NOMO-1 (cell line): Measurements from ENCODE around the gene FRMPD1.
A peak's percentile ranks its signal among the peaks of the same experiment; 100 is the strongest.
"Not testable (repeated sequence)": the region's sequence is repeated elsewhere in the genome, so short reads cannot be mapped to it uniquely, and the experiment has no call there.

Source experiments
- DNase-seq, 2 experiments: peaks; one replicate each; lab custom pipeline; 2025; ENCODE audit not compliant: unreplicated experiment in 2 of 2; lab: John Stamatoyannopoulos, UW

Gene FRMPD1

DNA sequence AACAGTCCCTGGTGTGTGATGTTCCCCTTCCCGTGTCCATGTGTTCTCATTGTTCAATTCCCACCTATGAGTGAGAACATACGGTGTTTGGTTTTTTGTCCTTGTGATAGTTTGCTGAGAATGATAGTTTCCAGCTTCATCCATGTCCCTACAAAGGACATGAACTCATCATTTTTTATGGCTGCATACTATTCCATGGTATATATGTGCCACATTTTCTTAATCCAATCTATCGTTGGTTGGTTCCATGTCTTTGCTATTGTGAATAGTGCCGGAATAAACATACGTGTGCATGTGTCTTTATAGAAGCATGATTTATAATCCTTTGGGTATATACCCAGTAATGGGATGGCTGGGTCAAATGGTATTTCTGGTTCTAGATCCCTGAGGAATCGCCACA, 114.5 kb downstream of the FRMPD1 start:
- DNase-seq: not testable (repeated sequence)

GRCh38 chr9:37769306-37769705, 118.6 kb downstream of the FRMPD1 start:
- DNase-seq: no peak

DNA sequence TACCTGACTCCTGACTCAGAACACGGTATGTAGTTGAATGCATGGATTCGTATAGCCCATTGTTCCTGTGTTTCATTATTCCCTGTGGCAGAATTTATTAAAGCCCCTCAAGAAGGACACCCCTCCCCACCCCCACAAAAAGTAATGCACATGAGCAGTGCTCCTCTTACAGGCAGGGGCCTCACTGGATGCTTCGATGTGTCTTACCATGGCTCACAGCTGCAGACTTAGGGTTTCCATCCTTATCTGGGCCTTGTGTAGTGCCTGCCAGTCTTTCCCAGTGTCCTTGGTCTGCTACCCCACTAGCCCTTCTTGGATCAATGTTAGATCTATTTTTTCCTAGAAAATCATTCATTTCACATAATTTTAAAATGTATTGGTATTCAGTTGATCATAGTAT, 119.2 kb downstream of the FRMPD1 start:
- DNase-seq: no peak

- no peak for DNase-seq
Observed at GRCh38 chr9:37775216-37775919, 124.6 kb downstream of the FRMPD1 start.

DNA sequence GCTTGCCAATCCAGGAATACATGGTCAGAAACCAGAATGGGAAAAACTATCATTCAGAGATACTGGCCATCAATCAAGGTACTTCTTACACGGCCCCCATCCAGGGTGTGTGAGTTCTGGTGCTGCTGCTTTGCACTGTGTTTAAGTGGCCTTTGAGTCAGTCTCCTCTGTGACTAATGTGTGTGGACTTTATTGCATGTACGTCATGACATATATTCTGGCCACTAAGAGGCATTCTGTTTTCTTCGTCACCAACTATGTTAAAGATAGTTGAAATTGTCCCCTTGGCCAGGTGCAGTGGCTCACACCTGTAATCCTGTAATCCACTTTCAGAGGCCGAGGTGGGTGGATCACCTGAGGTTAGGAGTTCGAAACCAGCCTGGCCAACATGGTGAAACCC, 125.6 kb downstream of the FRMPD1 start:
- DNase-seq: no peak

GRCh38 chr9:37778534-37778933, 127.8 kb downstream of the FRMPD1 start:
- DNase-seq: no peak

- DNase-seq: no peak
Observed at GRCh38 chr9:37784291-37784615, 133.5 kb downstream of the FRMPD1 start.

DNA sequence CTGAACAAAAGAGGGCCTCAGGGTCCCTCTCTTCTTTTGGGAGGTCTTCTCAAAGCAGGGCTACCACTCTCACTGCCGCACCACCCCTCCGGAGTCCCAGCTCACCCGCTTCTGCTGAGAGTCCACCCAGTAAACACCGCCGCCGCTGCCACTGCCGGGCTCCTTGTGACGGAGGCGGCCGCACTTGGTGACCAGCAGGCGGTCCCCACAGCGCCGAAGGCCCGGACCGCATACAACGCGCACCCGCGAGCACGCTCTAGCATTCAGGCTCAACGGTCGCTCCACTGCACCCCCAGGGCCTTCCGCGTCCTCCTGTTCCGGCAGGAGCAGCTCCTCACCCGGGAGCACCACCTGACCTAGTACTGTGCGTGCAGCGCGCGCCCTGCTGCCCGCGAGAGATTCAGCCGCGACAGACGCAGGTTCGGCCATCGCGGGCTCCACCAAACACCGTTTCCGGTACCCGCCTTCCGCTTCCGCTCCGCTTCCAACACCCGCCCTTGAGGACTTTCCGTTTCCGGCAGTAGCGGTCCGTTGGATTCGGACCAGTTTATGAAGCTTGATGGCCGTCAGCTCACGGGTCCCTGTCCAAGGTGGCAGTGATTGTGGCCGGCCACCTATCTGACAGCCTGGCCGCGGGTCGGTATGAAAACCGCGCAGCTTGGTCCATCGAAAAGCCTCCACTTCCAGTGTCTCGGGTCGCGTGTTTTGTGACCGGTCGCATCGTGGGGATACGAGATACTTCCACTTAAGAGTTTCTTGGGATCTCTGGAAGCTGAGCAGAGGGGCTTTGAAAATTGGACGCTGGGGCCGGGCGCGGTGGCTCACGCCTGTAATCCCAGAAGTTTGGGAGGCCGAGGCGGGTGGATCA, 134.1 kb downstream of the FRMPD1 start, which contains the start of gene EXOSC3:
EXOSC3 (minus strand) TSS at position 449 of the 868 bp plus-strand sequence; CDS start at position 429, 20 bp downstream.
- DNase-seq: peak; percentile 62 to 74

GRCh38 chr9:37787059-37787458, 136.3 kb downstream of the FRMPD1 start:
- no peak for DNase-seq

DNA sequence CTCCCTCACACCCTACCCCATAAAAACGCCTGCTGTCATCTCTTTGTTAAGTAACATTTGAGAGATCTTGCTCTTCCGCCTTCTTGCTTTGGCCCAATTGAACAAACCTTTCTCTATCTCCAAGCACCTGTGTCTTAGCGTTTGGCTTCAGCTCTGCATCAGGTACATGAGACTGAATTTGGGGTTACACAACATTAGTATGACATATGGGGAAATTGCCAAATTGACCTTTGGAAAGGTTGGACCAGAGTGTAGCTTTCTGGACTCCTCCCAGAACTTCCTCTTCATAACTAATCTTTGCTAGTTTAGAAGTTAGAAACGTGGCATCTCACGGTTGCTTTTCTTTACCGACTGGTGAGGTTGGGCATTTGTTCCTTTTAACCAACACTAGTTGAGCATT, 137.6 kb downstream of the FRMPD1 start:
- DNase-seq: peak in 1 of 2 experiments; percentile 40

DNA sequence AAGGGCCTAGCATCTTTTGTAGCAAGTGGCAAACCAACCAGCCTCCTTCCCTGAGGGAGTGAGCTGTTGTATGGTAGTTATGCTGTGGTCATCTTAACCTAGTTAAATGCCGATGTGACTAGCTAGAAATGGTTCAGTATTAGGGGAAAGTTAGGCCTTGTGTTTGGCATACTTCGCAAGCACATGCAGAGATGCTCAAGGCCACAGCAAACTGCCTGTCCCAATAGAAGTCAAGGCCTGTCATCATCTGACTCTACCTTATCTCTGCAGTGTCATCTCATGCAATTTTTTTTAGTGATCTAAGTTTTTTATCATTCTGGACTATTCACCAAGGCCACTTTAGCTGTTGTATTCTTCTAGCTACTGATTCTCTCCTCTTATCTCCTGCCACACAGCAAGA, 139.3 kb downstream of the FRMPD1 start:
- DNase-seq: no peak

- DNase-seq: no peak
Observed at GRCh38 chr9:37792122-37792521, 141.4 kb downstream of the FRMPD1 start.

DNA sequence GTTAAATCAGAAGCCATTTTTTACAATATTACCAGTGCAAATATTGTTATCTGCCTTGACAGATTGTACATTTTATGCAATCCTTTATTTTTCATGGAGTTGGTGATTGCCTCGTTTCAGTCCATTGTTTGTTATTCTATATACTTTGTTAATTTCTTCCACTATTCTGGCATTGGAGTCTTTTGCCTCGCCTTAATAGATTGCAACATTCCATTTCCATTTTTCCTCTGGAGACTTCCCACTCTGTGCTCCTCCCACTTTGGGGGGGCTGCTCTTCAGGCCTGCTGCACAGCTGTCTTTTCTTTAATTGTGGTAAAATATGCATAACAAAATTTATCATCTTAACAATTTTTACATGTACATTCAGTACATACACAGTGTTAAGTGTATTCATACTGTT, 145.5 kb downstream of the FRMPD1 start:
- no peak for DNase-seq
